Anterior cingulate cortex (tissue), 58 donors: ENCODE results near the gene OR12D1.

ENCODE experiments used
- DNase-seq, 58 donors: peaks; one replicate each; lab custom pipeline; 2025; lab: John Stamatoyannopoulos, UW

Gene OR12D1

DNA sequence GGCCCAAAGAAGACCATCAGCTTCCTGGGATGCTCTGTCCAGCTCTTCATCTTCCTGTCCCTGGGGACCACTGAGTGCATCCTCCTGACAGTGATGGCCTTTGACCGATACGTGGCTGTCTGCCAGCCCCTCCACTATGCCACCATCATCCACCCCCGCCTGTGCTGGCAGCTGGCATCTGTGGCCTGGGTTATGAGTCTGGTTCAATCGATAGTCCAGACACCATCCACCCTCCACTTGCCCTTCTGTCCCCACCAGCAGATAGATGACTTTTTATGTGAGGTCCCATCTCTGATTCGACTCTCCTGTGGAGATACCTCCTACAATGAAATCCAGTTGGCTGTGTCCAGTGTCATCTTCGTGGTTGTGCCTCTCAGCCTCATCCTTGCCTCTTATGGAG is 47.3 kb downstream of the OR12D1 start:
- DNase-seq = no peak

DNA sequence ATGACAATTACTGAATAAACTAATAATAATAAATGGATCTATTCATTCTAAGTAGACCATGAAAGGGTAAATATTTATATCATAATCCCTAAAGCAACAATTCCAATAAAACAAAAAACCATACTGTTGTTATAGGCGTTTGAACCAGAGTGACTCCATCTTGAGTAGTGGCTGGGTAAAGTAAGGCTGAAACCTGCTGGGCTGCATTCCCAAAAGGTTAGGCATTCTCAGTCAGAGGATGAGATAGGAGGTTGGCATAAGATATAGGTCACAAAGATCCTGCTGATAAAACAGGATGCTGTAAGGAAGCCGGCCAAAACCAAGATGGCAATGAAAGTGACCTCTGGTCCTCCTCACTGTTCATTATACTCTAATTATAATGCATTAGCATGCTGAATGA is 50.6 kb downstream of the OR12D1 start:
- no peak for DNase-seq

DNA sequence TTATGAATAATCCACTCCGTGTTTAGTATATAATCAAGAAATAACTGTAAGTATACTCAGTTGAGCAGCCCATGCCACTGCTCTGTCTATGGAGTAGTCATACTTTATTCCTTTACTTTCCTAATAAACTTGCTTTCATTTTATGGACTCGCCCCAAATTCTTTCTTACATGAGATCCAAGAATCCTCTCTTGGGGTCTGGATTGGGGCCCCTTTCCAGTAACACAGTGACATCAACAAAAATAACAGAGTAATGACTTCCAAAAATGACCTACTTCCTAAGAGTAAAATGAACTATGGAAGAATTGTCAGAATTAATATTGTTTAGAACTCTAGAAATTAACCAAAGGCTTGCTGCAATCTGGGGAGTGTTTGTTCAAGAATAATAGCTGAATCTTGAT is 51.1 kb downstream of the OR12D1 start:
- no peak for DNase-seq

DNA sequence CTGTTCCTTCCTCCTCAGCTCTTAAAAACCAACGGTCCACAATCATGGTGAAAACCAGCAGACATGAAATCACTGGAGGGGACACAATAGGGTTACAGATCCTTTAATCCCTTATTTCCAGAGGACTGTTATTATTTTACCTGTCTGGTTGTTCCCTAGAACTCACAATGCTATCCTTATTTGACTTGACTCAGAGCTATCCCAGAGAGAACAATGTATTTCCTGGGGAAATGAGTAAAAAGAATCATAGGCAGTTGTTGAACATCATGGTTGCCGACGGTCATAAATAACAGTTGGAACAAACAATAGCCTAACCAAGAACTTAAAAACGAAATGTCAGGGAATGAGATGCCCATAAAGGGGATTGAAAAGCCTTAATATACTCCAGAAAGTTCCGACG is 51.5 kb downstream of the OR12D1 start:
- DNase-seq = no peak
